ENCODE measurements around the gene MUC6.

Gene MUC6

GRCh38 chr11:1002406-1002984, 34.0 kb downstream of the MUC6 start:
- no peak for DNase-seq

DNA sequence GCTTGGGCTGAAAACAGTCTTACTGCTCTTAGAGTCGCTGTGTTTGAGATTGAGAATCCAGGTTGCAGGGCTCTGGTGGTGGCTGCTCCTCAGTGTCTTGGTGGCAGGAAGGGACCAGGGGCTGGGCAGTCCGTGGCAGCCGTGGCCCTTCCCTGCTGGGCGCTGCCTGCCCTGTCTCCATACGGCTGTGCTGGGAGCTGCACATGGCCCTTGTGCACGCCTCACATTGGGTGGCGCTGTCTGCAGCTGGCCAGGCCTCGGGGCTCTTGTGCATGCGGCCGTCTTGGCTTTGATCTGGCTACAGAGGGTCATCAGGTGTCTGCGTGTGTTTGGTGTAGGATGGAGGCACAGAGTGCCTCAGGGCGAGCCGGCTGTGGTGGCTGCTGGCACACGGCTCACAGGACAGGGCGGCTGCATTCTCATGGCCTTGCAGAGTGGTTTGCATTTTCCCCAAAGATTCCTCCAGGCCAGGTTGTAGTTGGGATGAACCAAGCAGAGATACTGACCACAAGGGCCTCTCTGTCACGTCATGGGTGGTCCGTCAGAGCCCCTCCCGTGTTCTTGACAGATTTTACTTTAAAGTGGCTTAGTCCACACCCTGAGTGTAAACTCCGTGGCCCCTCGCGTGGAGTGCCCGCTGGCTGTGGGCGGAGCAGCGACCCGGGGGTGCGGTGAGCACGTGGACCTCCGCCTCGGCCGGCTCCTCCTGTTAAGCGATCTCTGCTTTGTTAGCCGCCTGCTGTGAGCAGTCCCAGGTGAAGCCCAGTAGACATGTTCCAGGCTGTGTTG, 34.7 kb downstream of the MUC6 start:
- no peak for DNase-seq

GRCh38 chr11:1000357-1001278, 35.9 kb downstream of the MUC6 start:
- DNase-seq = no peak

DNA sequence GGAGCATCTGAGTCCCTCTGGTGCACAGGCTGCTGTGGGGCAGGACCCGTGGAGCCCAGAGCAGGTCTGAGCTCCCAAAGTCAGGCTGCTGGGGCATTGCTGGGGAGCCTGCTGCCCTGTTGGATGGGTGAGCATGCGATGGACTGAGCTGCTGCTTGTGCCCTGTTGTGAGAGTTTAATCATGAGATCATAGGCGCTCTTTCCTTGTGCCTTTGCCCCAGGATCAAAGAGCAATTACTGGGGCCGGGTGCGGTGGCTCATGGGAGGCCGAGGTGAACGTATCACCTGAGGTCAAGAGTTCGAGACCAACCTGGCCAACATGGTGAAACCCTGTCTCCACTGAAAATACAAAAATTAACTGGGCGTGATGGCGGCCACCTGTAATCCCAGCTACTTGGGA, 37.5 kb downstream of the MUC6 start:
- no peak for DNase-seq

GRCh38 chr11:997907-998306, 38.6 kb downstream of the MUC6 start:
- no peak for DNase-seq

DNA sequence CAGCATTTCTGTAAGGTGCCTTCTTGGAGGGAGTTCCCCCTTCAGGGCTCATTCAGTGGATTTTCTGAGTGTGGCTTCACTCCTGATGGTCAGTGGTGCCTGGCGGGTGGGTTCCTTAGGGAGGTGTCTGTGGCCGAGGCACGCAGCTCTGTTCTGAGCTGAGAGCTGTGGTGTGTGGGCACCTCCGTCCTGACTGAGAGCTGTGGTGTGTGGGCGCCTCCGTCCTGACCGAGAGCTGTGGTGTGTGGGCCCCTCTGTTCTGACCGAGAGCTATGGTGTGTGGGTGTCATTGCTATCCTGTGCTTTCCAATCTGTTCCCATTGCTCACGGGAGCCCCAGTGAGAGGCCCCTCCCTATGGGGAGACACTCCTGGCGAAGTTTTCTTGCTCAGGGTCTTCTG, 39.8 kb downstream of the MUC6 start:
- no peak for DNase-seq

DNA sequence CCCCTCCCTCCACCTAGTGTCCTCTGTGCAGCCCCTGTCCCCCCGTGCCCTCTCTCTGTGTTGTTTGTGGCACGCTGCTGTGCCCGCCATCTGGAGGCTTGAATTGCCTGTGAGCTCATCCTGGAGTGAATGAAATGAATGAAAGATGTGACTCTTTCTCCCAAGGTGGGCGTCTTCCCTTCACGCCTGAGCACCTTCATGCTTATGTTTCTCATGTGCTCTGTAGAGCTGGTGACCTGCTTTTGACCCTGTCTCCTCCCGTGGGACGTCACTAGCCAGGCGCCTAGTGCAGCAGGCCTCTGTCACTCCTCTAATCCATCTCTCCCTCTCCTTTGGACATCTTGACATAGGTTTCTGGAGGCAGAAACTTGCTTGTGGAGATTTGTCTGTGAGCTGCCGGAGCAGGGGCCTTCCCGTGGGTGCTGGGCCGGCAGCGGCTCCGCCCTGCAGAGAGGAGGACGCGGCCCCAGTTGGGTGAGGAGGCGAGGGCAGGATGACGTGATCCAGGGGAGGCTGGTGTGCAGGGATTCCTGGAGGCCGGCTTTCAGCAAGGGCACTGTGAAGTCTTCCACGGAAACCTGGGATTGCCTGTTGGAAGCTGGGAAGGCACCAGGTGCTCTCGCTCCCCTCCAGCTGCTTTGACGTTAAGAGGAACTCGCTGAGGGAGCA, 40.6 kb downstream of the MUC6 start:
- no peak for DNase-seq

DNA sequence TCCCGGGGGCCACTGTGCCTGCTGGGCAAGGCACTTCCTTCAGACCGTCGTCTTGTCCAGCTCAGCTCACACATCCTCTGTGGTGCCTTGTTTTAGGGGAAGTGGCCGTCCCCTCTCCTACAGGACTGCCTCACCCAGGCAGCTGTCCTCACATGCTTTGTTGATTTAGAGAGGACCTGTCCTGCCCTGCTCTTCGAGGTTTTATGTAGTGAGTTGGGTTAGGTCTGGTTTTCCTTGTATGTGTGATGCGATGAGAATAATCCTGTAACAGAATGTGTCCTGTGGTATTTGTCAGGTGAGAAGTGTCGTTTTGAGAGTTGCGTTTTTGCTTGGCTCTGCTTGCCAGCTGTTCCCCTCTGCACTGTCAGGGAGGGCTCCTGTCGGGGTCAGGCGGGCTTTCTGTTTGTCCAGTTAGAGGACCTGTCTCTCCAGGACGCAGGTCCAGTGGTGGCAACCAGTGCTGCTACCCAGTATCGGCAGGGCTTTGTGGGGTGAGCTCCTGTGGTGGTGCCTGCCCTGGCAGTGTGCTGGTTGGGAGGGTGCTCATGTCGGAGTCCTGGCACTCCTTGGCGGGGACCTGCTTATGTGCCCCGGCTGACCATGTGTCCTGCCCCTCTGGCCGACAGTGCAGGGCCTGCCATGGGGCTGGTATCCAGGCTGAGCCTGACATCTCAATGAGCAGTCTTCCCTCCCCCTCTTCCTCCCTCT, 41.3 kb downstream of the MUC6 start:
- DNase-seq = no peak

DNA sequence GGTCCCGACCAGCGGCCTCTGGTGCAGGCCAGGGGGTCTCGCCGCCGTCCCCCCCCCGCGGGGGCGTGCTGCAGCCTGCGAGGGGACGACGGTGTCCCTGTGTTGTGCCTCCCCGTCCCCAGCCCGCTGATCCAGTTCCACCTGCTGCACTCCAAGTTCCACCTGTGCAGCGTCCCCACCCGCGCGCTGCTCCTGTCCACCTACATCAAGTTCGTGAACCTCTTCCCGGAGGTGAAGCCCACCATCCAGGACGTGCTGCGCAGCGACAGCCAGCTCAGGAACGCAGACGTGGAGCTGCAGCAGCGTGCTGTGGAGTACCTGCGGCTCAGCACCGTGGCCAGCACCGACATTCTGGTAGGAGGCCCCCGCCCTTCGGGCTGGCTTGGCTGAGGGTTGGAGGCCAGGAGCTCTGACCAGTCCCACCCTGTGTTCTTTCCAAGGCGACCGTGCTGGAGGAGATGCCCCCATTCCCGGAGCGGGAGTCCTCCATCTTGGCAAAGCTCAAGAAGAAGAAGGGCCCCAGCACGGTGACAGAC, 42.8 kb downstream of the MUC6 start:
- DNase-seq = no peak

DNA sequence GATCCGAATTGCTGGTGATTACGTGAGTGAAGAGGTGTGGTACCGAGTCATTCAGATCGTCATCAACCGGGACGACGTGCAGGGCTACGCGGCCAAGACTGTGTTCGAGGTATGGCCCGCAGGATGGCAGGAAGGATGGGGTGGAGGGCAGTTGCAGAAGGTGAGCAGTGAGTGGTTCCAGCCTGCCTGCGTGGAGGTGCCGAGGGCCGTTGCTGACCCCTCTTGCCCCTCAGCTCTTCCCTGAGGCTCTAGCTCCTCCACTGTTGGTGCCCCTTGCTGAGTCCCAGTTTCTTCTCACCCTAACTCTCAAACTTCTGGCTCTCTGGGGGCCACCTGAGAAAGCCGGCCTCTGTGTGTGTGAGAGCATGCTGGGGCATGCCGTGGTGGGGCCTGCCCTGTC, 43.9 kb downstream of the MUC6 start:
- no peak for DNase-seq

DNA sequence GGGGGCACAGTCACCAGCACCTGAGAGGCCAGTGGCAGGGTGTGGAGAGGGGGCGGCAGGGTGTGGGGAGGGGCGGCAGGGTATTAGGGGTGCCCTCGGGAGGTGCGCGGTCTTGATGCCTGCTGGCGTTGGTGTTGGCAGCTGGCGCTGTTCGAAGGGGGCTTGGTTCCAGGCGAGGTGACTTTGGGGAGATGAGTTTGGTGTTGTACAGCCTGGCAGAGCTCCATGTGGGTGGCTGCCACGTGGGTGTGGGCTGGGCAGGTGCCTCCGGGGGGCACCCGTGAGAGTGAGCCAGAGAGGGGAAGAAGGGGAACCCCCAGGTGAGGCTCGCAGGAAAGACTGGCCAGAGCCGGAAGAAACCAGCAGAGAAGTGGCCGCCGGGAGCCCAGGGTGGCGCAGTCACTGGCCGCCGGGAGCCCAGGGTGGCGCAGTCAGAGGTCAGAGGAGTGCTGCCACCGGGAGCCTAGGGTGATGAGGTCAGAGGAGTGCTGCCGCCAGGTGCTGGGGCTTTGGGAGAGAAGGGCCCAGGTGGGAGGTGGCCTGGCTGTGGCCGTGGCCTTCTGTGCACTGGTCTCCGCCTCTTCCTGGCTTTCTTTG, 44.7 kb downstream of the MUC6 start:
- DNase-seq = no peak

DNA sequence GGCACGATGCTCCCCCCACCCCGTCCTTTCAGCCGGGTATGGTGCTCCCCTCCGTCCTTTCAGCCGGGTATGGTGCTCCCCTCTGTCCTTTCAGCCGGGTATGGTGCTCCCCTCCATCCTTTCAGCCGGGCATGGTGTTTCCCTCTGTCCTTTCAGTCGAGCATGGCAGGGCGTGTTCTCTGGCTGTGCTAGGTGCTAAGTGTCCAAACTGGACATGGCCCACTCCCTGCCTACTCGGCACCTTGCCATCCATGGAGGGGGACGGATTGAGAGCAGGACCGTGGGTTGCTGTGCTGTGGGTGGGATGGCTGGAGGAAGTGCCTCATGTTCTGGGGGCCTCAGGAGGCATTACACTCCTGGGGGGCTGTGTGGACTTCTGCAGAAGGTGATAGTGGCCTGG, 45.5 kb downstream of the MUC6 start:
- DNase-seq = no peak

DNA sequence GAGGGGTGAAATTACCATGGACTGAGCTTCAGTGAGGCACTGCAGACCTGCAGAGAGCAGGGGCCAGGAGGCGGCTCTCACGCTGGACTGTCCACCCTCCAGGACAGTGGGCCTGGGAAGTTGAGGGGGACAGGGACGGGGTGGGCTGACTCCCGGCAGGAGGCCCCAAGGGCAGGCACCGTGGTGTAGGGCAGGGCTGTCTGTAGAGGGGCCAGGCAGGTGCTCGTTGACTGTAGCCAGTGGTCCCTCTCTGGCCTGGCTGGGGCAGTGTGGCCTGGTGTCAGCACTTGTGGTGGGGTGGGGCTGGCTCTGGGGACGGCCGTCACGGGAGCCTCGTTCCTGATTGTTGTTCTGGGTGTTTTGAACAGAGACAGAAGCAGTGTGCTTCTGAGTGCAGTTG, 46.4 kb downstream of the MUC6 start:
- DNase-seq = no peak

DNA sequence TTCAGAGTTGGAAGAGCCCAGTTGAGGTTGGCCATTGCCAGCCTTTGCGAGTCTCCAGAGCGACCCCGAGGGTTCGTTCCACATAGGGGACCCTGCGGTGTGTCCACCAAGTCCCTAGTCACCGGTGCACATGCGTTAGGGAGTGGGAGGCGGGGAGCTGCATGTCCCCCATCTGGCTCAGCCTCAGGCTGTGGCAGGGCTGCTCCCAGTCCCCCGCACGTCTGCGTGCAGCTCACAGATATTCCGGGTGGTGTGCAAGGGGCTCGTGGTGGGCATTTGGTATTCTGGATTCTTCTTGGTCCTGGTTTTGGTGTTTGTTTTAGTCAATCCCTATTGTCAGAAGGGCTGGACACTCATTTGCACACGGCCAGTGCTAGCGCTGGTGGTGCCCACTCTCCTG, 48.8 kb downstream of the MUC6 start:
- DNase-seq = no peak

GRCh38 chr11:986952-987305, 49.6 kb downstream of the MUC6 start:
- no peak for DNase-seq

DNA sequence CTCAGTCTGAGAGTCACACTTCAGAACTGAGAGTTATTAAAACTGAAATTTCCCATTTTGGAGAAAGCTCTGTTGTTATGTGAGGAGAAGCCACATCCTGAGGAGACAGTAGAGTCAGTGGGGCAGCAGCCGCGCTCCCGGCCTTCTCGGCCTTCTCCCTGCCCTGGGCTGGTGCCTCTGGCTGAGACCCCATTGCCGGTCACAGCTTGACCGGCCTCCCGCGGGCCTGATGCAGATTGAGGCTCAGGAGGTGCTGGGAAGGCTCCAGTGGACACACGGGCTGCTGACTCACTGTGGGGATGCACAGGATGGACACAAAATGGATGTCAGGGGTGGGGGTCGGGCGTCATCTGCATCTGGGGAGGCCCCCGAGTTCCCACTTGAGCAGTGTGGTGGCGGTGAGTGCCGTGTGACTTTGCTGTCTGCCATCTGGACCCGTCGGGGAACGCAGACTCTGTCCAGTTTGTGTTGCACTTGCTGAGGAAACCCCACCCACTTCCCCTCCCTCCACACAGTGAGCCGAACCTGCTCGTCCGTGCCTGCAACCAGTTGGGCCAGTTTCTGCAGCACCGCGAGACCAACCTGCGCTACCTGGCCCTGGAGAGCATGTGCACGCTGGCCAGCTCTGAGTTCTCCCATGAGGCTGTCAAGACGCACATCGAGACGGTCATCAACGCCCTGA, 50.1 kb downstream of the MUC6 start:
- no peak for DNase-seq

DNA sequence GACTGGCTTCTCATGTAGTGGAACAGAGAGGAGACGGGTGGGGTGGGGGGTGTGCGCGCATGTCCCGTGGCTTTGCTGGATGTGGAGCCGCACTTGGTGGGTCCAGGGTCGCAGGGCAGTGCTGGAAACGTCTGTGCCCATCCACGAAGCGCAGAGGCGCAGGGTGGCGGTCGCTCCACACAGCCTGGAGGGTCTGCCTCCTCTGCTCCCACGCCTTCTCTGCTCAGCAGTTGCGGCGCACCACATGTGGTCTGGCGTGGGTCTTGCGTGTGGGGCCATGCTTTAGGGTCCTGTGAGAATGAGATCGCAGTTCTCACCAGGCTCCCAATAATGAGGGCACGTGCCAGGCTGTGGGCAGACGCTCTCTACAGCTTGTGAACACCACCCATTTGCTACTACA, 50.7 kb downstream of the MUC6 start:
- DNase-seq = no peak

DNA sequence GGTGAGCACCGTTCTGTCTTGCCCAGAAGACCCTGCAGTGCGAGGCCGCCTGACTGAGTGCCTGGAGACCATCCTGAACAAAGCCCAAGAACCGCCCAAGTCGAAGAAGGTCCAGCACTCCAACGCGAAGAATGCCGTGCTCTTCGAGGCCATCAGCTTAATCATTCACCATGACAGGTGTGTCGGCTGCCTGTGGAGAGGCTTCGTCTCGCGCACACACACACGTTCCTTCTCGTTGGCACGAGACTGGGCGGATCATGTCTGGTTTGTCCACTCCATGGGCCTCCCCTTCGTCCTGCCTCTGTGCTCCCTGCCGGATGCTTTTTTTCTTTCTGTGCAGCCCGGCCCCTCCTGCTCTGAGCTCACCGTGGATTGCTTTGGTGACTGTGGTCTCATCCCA, 51.1 kb downstream of the MUC6 start:
- no peak for DNase-seq

GRCh38 chr11:984546-984945, 52.0 kb downstream of the MUC6 start:
- no peak for DNase-seq

- DNase-seq = no peak
Observed at GRCh38 chr11:981764-982163, 54.8 kb downstream of the MUC6 start.
